22Rv1 (cell line): ENCODE results near the gene IDH1.

Experiments
- CTCF ChIP-seq: fragments of 450-650 bp; IDR thresholded peaks from 2 replicates; pipeline ENCODE4 v1.5.1; 2017; ENCODE audit warnings: mild to moderate bottlenecking
- ZFX ChIP-seq: fragments of 450-650 bp; IDR thresholded peaks from 2 replicates; pipeline ENCODE4 v1.6.1; 2017; ENCODE audit warnings: antibody characterized with exemption, borderline replicate concordance

- TF ChIP-seq CTCF: no peak
- TF ChIP-seq ZFX: no peak
Observed at GRCh38 chr2:208253600-208254117, 1.2 kb downstream of the IDH1 start.
